Central memory CD8-positive, alpha-beta T cell (primary cell): ENCODE results near the gene TRMT44.
"Not testable (repeated sequence)": the region's sequence is repeated elsewhere in the genome, so short reads cannot be mapped to it uniquely, and the experiment has no call there.

Source experiments
- ATAC-seq: fragments of 150-1000 bp; cut with Tn5 transposase; replicated peaks from 2 replicates; pipeline ENCODE4 v1.10.0; 2022; ENCODE audit warnings: mild to moderate bottlenecking, moderate FRiP score, moderate number of reproducible peaks; ENCODE audit not compliant: poor library complexity, severe bottlenecking; ENCODE audit errors: extremely low read depth
- DNase-seq, 2 donors: peaks; one replicate each; pipeline ENCODE4 v3.0.0; 2021; ENCODE audit warnings: low spot score in 2 of 2
- H3K27ac Mint-ChIP-seq: one replicate; pipeline ENCODE4 v1.8.0; 2022; ENCODE audit warnings: low read depth, mild to moderate bottlenecking, moderate library complexity, mixed read lengths
- H3K27me3 Mint-ChIP-seq: one replicate; pipeline ENCODE4 v1.8.0; 2022; ENCODE audit warnings: mixed read lengths
- H3K36me3 Mint-ChIP-seq: one replicate; pipeline ENCODE4 v1.8.0; 2022; ENCODE audit warnings: mild to moderate bottlenecking, moderate library complexity, mixed read lengths; ENCODE audit not compliant: insufficient read depth
- H3K4me1 Mint-ChIP-seq: one replicate; pipeline ENCODE4 v1.8.0; 2022; ENCODE audit warnings: mixed read lengths
- H3K4me3 Mint-ChIP-seq: one replicate; pipeline ENCODE4 v1.8.0; 2022; ENCODE audit warnings: mild to moderate bottlenecking, moderate library complexity, mixed read lengths
- H3K9me3 Mint-ChIP-seq: one replicate; pipeline ENCODE4 v1.8.0; 2022; ENCODE audit warnings: mixed read lengths

Gene TRMT44

DNA sequence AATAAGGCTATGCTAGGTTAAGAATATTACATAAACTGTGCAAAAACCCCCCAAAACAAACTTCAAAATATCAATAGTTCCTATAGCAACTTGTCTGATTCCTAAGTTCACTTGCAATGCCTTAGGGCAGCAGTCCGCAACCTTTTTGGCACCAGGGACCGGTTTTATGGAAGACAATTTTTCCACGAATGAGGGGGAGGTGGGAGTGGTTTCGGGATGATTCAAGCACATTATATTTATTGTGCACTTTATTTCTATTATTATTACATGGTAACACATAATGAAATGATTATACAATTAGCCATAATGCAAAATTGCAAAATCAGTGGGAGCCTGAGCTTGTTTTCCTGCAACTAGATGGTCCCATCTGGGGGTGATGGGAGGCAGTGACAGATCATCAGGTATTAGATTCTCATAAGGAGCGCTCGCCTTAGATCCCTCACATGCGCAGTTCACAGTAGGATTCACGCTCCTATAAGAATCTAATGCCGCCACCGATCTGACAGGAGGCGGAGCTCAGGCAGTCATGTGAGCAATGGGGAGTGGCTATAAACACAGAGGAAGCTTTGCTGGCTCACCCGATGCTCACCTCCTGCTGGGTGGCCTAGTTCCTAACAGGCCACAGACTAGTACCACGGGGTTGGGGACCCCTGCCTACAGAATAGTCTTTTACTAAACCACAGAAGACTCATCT, 39.8 kb upstream of the TRMT44 start:
- no peaks in the 10 kb centered on the region for H3K4me1 Mint-ChIP-seq
- H3K4me3 Mint-ChIP-seq = no peak overlapping the region
- no peak for DNase-seq
- H3K9me3 Mint-ChIP-seq = no peaks in the 10 kb centered on the region
- H3K27me3 Mint-ChIP-seq = no peaks in the 10 kb centered on the region
- H3K27ac Mint-ChIP-seq = peak overlapping the region; percentile 30
- no peak for ATAC-seq
- H3K36me3 Mint-ChIP-seq = peaks cover 11% of the 10 kb centered on the region

DNA sequence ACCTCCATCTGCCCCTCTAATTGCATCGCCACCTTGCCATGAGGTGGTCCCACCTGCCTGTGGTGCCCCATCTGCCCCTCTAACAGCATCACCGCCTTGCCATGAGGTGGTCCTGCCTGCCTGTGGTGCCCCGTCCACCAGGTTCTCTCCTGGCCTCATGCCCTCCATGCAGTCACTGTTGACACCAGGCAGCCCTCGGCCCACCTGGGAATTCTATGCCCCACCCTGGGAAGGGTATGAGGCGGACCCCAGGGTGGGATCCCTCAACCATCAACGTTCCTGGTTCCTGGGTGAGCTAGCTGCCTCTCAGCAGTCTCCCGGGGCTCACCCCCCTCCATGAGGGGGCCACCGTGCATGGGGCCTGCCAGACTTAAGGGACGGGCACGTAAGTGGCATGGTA, 38.9 kb upstream of the TRMT44 start:
- ATAC-seq (no peak), DNase-seq (no peak)
- Mint-ChIP-seq H3K9me3 (no peaks in the 10 kb centered on the region), H3K4me3 (no peak overlapping the region), H3K27ac (peak overlapping the region; percentile 30), H3K4me1 (no peaks in the 10 kb centered on the region), H3K27me3 (no peaks in the 10 kb centered on the region), H3K36me3 (peaks cover 7% of the 10 kb centered on the region)

DNA sequence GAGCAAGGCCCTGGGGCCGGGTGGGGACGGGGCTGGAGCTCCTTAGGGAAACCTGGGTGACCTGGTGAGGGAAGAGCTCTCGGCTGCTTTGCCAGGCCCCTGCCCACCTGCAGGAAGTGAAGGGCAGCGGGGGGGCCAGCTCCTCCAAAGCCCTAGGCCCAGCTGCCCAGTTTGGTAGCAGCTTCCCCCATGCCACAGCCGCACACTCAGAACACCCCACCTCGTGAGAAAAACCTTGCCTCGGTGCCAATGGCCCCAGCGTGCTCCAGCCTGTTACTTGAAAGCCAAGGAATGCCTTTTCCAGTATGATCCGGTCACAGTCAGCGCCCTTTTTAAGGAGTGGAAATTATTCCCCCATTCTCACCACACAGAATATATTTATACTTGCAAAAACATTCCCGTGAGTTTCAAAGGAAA, 38.4 kb upstream of the TRMT44 start:
- Mint-ChIP-seq H3K27me3 (no peaks in the 10 kb centered on the region), H3K36me3 (peaks cover 7% of the 10 kb centered on the region), H3K9me3 (no peaks in the 10 kb centered on the region), H3K4me3 (no peak overlapping the region), H3K27ac (no peak overlapping the region), H3K4me1 (no peaks in the 10 kb centered on the region)
- DNase-seq (no peak), ATAC-seq (no peak)

DNA sequence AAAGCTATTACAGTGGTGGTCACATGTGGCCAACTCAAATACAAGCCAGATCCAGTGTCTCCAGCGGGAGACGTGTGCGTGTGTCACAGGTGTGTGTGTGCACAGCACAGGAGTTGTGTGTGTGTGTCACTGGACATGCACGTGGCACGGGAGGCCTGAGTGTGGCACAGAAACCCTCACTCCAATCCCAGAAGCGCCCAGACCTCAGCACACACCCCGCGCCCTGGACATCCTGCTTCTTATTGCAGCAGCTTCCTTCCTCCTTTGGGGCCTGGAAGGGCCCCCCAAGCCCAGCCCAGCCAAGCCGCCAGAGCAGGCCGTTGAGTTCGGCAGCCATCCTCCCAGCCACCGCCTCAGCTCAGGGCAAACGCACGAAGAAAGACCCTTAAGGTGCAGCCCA, 37.9 kb upstream of the TRMT44 start:
- peaks cover 7% of the 10 kb centered on the region for H3K36me3 Mint-ChIP-seq
- ATAC-seq (no peak), DNase-seq (no peak)
- no peaks in the 10 kb centered on the region for H3K9me3 Mint-ChIP-seq
- no peaks in the 10 kb centered on the region for H3K4me1 Mint-ChIP-seq
- no peaks in the 10 kb centered on the region for H3K27me3 Mint-ChIP-seq
- no peak overlapping the region for H3K27ac Mint-ChIP-seq
- H3K4me3 Mint-ChIP-seq = no peak overlapping the region

DNA sequence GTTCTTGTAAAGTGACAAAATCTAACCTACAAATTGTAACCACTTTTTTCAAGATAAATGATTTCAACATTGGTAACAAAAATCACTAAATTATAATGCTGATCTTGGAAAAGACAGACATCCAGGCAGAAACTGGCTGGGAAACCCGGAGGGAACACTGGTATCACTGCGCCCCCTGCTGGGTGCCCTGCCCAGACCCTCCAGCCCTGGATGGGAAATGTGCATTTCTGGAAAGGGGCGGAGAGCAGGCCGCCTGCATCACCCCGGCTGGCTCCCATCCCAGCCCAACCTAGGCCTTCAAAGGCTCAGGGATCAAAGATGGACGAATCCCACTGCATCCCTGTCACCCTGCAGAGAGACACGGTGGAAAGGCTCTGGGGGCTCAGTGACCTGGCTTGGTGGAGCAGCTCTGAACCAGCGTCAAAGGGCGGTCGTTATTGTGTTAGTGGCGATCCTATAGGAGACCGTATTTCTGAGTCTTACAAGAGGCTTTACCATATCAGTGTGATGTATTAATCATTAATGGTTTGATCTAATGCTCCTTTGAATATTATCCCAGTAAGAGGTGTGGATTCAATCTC, 37.3 kb upstream of the TRMT44 start:
- Mint-ChIP-seq H3K4me3 (no peak overlapping the region), H3K36me3 (peaks cover 7% of the 10 kb centered on the region), H3K9me3 (no peaks in the 10 kb centered on the region), H3K27ac (no peak overlapping the region), H3K4me1 (no peaks in the 10 kb centered on the region), H3K27me3 (no peaks in the 10 kb centered on the region)
- DNase-seq (peak in 1 of 2 donors; percentile 25), ATAC-seq (peak; percentile 28)

DNA sequence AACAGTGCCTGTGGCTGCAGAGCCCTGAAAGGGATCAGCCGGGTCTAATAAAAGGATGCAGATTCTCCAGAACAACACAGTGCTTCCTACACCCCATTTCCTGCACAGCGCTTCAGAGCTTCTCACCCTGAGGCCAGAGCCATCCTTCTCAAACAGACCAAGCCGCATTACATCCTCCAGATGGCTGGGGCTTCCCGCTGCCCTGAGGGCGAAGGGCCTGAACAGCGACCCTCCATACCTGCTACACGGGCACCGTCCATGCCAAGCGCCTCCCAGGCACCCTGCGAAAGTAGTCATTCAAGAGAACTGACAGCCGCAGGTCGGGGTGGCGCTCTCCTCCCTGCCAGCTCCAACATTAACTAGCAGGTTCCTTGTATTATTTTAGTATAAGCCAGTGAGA, 36.6 kb upstream of the TRMT44 start:
- Mint-ChIP-seq H3K4me1 (peaks cover under 1% of the 10 kb centered on the region), H3K9me3 (no peaks in the 10 kb centered on the region), H3K27ac (no peak overlapping the region), H3K4me3 (no peak overlapping the region), H3K27me3 (no peaks in the 10 kb centered on the region), H3K36me3 (peaks cover 7% of the 10 kb centered on the region)
- ATAC-seq (no peak), DNase-seq (no peak)

DNA sequence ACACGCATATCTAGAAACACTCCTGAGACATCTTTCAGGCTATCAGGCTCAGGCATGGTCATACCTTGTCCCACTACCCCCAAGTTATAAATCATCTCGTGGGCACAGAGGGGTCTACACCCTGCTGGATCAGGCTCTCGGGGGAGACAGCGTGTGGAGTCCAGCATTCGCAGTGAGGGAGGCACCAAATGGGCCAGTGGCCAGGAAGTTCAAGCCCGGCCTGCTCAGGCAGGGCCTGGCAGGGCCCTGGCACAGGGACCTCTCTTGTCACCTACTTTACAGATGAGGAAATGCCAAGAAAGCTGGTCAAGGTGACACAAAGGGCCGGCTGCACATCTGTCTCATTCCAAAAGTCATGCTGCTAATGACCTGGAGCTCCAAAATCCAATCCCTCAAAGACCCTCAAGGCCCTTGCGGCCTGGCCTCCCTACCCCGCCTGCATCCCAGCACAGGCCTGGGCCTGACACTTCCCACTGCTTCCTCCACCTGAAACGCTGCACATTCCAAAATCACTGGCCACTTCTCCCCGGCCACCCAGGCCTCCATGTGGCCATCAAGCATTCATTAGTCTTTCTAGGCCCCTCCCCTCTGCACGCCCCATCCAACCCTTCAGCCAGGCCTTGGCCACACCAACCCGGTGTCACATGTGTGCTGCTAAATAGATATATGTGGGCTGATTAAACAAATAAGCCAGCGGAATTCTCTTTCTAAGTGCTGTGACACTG, 35.6 kb upstream of the TRMT44 start:
- Mint-ChIP-seq H3K27ac (no peak overlapping the region), H3K4me1 (peaks cover 10% of the 10 kb centered on the region), H3K27me3 (no peaks in the 10 kb centered on the region), H3K4me3 (no peak overlapping the region), H3K36me3 (peaks cover 13% of the 10 kb centered on the region), H3K9me3 (no peaks in the 10 kb centered on the region)
- ATAC-seq (no peak), DNase-seq (no peak)

DNA sequence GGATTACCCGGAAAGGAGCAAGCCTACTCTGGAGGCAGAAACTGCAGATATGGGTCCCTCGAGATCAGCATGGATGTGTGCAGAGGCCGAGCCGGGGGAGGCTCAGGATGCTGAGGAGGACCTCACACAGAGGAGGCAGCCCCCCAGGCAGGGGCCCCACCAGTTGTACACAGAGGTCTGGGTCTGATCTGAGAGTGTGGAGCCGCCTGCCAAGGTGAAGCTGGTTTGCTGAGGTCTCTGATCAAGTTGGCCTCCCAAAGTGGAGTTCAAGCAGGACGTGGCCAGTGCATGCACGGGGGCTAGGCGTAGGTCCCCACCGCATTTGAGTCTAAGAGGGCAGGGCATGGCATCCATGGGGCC, 35.1 kb upstream of the TRMT44 start:
- no peak overlapping the region for H3K27ac Mint-ChIP-seq
- ATAC-seq = no peak

DNA sequence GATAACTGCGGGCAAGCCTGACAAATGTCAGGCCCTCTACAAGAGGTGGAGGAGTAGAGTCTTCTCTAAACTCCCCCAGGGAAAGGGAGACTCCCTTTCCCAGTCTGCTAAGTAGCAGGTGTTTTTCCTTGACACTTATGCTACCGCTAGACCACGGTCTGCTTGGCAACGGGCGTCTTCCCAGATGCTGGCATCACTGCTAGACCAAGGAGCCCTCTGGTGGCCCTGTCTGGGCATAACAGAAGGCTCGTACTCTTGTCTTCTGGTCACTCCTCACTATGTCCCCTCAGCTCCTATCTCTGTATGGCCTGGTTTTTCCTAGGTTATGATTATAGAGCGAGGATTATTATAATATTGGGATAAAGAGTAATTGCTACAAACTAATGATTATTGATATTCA, 33.7 kb upstream of the TRMT44 start:
- not testable (repeated sequence) for H3K9me3 Mint-ChIP-seq, H3K27ac Mint-ChIP-seq, DNase-seq, ATAC-seq, H3K27me3 Mint-ChIP-seq, H3K4me3 Mint-ChIP-seq
- peaks cover 20% of the 10 kb centered on the region for H3K4me1 Mint-ChIP-seq
- H3K36me3 Mint-ChIP-seq = peaks cover 16% of the 10 kb centered on the region

More for the DNA sequence above, 35.1 kb upstream of the TRMT44 start:
- Mint-ChIP-seq H3K27me3 (no peaks in the 10 kb centered on the region), H3K36me3 (peaks cover 13% of the 10 kb centered on the region), H3K4me1 (peaks cover 16% of the 10 kb centered on the region), H3K4me3 (no peak overlapping the region), H3K9me3 (no peaks in the 10 kb centered on the region)
- no peak for DNase-seq

DNA sequence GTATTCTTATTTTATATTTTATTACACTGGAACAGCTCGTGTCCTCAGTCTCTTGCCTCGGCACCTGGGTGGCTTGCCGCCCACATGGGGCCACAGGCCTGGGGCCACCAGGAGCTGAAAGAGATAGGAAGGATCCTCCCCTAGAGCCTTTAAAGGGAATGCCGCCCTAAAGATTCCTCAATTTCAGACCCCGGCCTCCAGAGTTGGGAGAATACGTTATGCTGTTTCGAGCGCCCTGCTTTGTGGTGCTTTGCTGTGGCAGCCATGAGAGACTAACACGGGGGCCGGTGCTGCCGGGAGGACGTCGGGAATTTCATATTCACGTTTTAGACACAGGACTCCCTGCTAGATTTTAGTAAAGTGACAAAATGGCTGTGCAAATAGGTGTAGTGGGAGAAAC, 33.3 kb upstream of the TRMT44 start:
- Mint-ChIP-seq H3K27me3 (no peaks in the 10 kb centered on the region), H3K4me3 (no peak overlapping the region), H3K27ac (no peak overlapping the region), H3K36me3 (peaks cover 16% of the 10 kb centered on the region), H3K9me3 (no peaks in the 10 kb centered on the region), H3K4me1 (peaks cover 20% of the 10 kb centered on the region)
- no peak for ATAC-seq
- no peak for DNase-seq

DNA sequence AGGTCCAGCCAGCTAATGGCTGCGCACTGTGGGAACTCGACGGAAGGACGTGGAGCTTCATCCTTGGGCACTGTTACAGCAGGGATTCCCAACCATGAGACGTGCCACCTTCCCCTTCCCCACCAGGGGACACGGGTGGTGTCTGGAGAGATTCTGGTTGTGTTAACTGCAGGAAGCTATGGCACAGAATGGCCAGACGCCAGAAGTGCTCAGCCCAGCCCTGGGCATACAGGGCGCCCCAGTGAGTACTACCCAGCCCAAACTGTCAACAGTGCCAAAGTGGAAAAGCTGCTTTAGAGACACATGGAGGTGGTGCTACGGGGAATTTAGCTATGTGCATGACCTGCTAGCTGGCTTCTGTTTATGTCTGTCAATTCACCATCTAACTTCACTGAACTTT, 32.8 kb upstream of the TRMT44 start:
- no peak overlapping the region for H3K4me3 Mint-ChIP-seq
- ATAC-seq (no peak), DNase-seq (no peak)
- H3K36me3 Mint-ChIP-seq = peaks cover 18% of the 10 kb centered on the region
- no peak overlapping the region for H3K27ac Mint-ChIP-seq
- H3K27me3 Mint-ChIP-seq = no peaks in the 10 kb centered on the region
- H3K4me1 Mint-ChIP-seq = peaks cover 20% of the 10 kb centered on the region
- H3K9me3 Mint-ChIP-seq = no peaks in the 10 kb centered on the region

DNA sequence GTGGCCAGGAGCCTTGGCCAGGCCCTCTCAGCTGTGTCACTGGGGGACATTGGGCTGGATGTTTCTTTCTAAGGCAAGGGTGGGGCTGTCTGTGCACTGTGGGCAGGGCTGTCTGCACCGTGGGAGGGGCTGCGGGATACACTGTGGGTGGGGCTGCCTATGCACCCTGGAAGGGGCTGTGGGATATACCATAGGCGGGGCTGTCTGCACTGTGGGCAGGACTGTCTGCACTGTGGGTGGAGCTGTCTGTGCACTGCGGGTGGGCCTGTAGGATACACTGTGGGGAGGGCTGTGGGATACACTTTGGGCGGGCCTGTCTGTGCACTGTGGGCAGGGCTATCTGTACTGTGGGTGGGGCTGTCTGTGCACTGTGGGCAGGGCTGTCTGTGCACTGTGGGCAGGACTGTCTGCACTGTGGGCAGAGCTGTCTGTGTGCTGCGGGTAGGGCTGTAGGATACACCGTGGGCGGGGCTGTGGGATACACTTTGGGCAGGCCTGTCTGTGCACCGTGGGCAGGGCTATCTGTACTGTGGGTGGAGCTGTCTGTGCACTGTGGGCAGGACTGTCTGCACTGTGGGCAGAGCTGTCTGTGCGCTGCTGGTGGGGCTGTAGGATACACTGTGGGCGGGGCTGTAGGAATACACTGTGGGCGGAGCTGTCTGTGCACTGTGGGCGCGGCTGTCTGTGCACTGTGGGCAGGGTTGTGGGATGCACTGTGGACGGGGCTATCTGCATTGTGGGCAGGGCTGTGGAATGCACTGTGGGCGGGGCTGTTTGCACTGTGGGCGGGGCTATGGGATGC, 31.1 kb upstream of the TRMT44 start:
- Mint-ChIP-seq H3K27me3 (no peaks in the 10 kb centered on the region), H3K27ac (peak overlapping the region; percentile 85), H3K36me3 (peaks cover 20% of the 10 kb centered on the region), H3K4me3 (peak overlapping the region; percentile 26), H3K4me1 (peaks cover 29% of the 10 kb centered on the region), H3K9me3 (no peaks in the 10 kb centered on the region)
- peak; percentile 71 to 90 for DNase-seq
- peak; percentile 90 for ATAC-seq
